ENCODE measurements around the gene PNPT1. TPM values are rescaled to one million over a fixed set of nuclear protein-coding genes. Genes with fewer than 3 reads are reported as not detected.
A peak's percentile ranks its signal among the peaks of the same experiment; 100 is the strongest.
"Not testable (repeated sequence)": the region's sequence is repeated elsewhere in the genome, so short reads cannot be mapped to it uniquely, and the experiment has no call there.

PNPT1 gene
- total and polyA plus RNA-seq, 4 donors = 9.4 to 23.3 (median 16.3) TPM

DNA sequence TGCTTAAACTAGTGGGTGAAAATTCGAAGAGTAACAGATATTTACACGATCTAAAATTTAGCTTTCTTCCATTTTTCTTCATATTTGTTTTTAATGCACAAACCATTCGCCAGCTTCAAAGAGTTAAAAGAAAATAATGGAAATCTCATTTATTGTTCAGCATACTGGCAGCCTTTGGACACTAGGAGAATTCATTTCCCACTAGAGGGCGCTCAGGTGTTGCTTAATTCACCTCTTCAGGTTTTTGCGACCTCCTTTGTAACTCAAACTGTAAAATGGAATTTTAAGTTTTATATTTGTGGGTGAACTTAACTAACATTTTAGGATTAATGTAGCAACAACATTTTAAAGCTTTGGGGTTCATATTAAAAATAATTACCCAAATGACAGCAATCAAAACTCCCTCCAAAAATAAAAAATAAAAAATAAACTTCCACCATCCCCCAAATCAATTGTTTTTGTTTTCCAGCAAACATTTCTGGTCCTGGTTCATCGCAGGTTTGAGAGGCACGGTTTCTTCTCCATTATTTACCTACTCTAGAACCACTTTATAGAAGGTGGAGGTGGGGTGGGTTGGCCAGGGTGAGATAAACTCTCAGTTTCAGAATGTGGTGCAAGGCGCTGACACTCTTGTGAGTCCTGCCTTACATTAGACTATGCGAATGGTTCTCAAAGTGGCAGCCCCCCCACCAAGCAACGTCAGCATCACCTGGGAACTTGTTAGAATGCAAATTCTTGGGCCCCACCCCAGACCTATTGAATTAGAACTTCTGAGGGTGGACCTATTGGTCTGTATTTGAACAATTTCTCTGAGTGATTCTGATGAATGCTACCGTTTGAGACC is 24.7 kb upstream of the PNPT1 start:
- TF ChIP-seq CTCF (IDR thresholded peaks at IDR 0.05; ENCODE audit: control extremely low read depth, extremely low read depth) = peak; percentile 37
- H3K9me3 ChIP-seq (ENCODE audit: control insufficient read depth in 4 of 4, insufficient read depth in 3 of 4, low read length in 3 of 4) = no peaks in the 10 kb centered on the region
- no peaks in the 10 kb centered on the region for H3K4me1 ChIP-seq (ENCODE audit: control insufficient read depth in 5 of 5, insufficient read depth in 5 of 5, low read length in 5 of 5)
- no peaks in the 10 kb centered on the region for H3K27me3 ChIP-seq (ENCODE audit: control insufficient read depth in 3 of 3, insufficient read depth in 3 of 3, low read length in 2 of 3)
- 24 to 28% methylated on average over 11 of the region's 11 CpGs for WGBS, 2 donors
- H3K27ac ChIP-seq (ENCODE audit: low read depth in 1 of 2, low read length in 1 of 2) = no peak overlapping the region
- H3K9ac ChIP-seq (ENCODE audit: insufficient read depth in 1 of 2, low read length in 2 of 2) = no peak overlapping the region
- H3K4me3 ChIP-seq = no peak overlapping the region
- H3K36me3 ChIP-seq (ENCODE audit: control insufficient read depth in 4 of 4, insufficient read depth in 4 of 4, low read length in 4 of 4) = no peaks in the 10 kb centered on the region
- ATAC-seq (ENCODE audit: insufficient read depth, low FRiP score) (peak; percentile 58), DNase-seq (peak; percentile 60 to 83 (median 75))

GRCh38 chr2:55715626-55716025 is 22.0 kb upstream of the PNPT1 start:
- no peaks in the 10 kb centered on the region for H3K4me1 ChIP-seq (ENCODE audit: control insufficient read depth in 5 of 5, insufficient read depth in 5 of 5, low read length in 5 of 5)
- H3K27ac ChIP-seq (ENCODE audit: low read depth in 1 of 2, low read length in 1 of 2) = no peak overlapping the region
- no peaks in the 10 kb centered on the region for H3K9me3 ChIP-seq (ENCODE audit: control insufficient read depth in 4 of 4, insufficient read depth in 3 of 4, low read length in 3 of 4)
- DNase-seq (no peak), ATAC-seq (ENCODE audit: insufficient read depth, low FRiP score) (no peak)
- 83 to 90% methylated on average over 4 of the region's 4 CpGs for WGBS, 2 donors
- no peak overlapping the region for H3K4me3 ChIP-seq
- H3K36me3 ChIP-seq (ENCODE audit: control insufficient read depth in 4 of 4, insufficient read depth in 4 of 4, low read length in 4 of 4) = no peaks in the 10 kb centered on the region
- no peak for TF ChIP-seq CTCF (IDR thresholded peaks at IDR 0.05; ENCODE audit: control extremely low read depth, extremely low read depth)
- no peaks in the 10 kb centered on the region for H3K27me3 ChIP-seq (ENCODE audit: control insufficient read depth in 3 of 3, insufficient read depth in 3 of 3, low read length in 2 of 3)
- H3K9ac ChIP-seq (ENCODE audit: insufficient read depth in 1 of 2, low read length in 2 of 2) = no peak overlapping the region

- not testable (repeated sequence) for H3K27ac ChIP-seq (ENCODE audit: low read depth in 1 of 2, low read length in 1 of 2); H3K36me3 ChIP-seq (ENCODE audit: control insufficient read depth in 4 of 4, insufficient read depth in 4 of 4, low read length in 4 of 4); H3K9me3 ChIP-seq (ENCODE audit: control insufficient read depth in 4 of 4, insufficient read depth in 3 of 4, low read length in 3 of 4); H3K4me3 ChIP-seq; H3K4me1 ChIP-seq (ENCODE audit: control insufficient read depth in 5 of 5, insufficient read depth in 5 of 5, low read length in 5 of 5); H3K9ac ChIP-seq (ENCODE audit: insufficient read depth in 1 of 2, low read length in 2 of 2); H3K27me3 ChIP-seq (ENCODE audit: control insufficient read depth in 3 of 3, insufficient read depth in 3 of 3, low read length in 2 of 3); DNase-seq; ATAC-seq (ENCODE audit: insufficient read depth, low FRiP score)
- WGBS, 2 donors = 89 to 98% methylated on average over 3 of the region's 3 CpGs
These were observed 21.5 kb upstream of the PNPT1 start for GRCh38 chr2:55715178-55715577.

DNA sequence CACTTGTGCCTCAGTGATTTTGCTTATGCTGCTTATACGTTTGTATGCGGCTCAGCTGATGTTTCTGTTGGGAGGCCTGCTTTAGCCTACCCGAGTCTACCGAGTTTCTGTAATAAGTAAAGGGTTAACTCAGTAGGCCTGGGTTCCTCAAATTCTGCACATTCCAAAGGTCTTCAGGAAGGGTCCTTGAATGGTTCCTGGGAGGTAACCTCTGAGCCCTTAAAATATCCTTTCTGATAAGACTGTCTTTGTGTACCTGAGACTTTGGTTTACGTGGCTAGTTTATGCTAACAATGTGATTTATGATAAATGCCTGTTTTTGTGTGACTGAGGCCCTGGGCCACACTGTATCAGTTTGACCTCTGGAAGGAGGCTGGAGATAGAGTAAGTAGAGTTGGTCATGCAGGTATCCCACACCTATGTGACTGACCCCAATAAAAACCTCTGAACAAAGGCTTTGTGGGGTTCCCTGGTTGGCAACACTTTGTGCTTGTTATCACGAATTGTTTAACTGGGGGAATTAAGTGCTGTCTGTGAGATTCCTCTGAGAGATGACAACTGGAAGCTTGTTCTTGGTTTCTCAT is 18.9 kb upstream of the PNPT1 start:
- H3K9ac ChIP-seq (ENCODE audit: insufficient read depth in 1 of 2, low read length in 2 of 2) = no peak overlapping the region
- H3K27me3 ChIP-seq (ENCODE audit: control insufficient read depth in 3 of 3, insufficient read depth in 3 of 3, low read length in 2 of 3) = no peaks in the 10 kb centered on the region
- no peak for DNase-seq
- no peak for TF ChIP-seq CTCF (IDR thresholded peaks at IDR 0.05; ENCODE audit: control extremely low read depth, extremely low read depth)
- no peak for ATAC-seq (ENCODE audit: insufficient read depth, low FRiP score)
- H3K9me3 ChIP-seq (ENCODE audit: control insufficient read depth in 4 of 4, insufficient read depth in 3 of 4, low read length in 3 of 4) = no peaks in the 10 kb centered on the region
- WGBS, 2 donors = 58 to 84% methylated on average over 6 of the region's 6 CpGs
- H3K4me3 ChIP-seq = no peak overlapping the region
- H3K27ac ChIP-seq (ENCODE audit: low read depth in 1 of 2, low read length in 1 of 2) = no peak overlapping the region
- H3K4me1 ChIP-seq (ENCODE audit: control insufficient read depth in 5 of 5, insufficient read depth in 5 of 5, low read length in 5 of 5) = no peaks in the 10 kb centered on the region
- no peaks in the 10 kb centered on the region for H3K36me3 ChIP-seq (ENCODE audit: control insufficient read depth in 4 of 4, insufficient read depth in 4 of 4, low read length in 4 of 4)
